Fibroblast of skin of left biceps (primary cell): ENCODE measurements around the gene CFAP58.
"Not testable (repeated sequence)": the region's sequence is repeated elsewhere in the genome, so short reads cannot be mapped to it uniquely, and the experiment has no call there.

Experiments
- DNase-seq, 2 experiments: peaks; one replicate each; pipeline ENCODE4 v3.0.0-alpha.2; 2013; ENCODE audit warnings: low read depth in 2 of 2

The CFAP58 gene

DNA sequence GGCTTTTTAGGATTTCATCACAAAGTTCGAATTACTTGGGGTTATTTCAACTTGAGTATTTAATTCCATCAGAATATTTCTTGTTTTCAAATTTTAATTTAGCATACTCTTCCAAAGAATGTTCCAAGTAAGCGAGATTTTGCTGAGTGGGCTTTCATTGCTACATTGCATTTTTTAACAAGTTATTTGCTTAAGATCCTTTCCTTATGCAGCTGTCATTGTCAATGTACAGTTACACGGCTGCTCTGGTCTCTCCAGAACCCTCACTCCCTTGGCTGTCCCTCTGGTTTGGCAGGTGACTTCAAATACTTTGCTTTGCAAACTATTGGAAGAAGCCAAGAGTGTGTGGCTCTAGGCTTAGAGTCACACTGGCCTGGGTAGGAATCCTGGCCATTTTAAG lies 80.0 kb downstream of the CFAP58 start:
- no peak for DNase-seq

GRCh38 chr10:104434601-104435000 lies 81.0 kb downstream of the CFAP58 start:
- no peak for DNase-seq

GRCh38 chr10:104435822-104436221 lies 82.2 kb downstream of the CFAP58 start:
- DNase-seq = no peak

GRCh38 chr10:104437226-104437625 lies 83.6 kb downstream of the CFAP58 start:
- DNase-seq = no peak

DNA sequence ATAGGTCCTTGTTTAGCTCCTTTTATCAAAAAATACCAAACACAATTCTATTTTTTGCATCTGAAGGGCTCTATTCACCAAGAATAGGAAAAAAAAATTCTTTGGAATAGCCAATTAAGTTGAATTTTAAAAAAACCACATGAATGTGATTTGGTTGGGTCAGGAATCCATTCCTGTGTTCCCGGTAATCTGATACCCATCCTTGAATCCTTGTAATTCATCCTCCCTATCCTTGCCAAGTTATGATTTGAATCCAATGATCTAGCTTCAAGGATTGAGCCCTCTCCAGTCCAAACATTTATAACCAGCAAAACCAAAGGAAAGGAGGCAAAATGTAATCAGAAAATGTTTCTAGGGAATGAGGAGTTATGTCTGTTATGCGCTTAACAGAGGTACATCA lies 86.6 kb downstream of the CFAP58 start:
- peak; percentile 42 to 44 for DNase-seq

GRCh38 chr10:104441329-104442000 lies 87.8 kb downstream of the CFAP58 start:
- DNase-seq = peak; percentile 79 to 86

DNA sequence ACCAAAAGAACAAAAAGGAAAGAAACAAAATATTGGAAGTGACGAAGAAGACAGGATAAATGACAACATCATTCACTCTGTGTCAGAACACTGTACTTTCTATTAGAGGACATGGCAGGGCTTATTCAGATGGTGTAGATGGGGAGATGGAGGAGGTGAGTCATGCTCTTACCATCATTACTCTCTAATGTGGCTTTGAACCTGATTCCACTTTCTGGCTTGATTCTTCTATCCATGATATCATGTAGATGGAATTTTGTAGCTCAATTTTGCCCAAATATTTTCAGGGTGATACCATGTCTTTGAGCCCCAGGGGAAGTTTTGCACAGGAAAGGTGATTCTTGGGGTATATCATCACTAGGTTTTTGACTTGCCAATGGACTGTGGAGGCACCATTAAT lies 91.7 kb downstream of the CFAP58 start:
- peak; percentile 62 to 70 for DNase-seq

DNA sequence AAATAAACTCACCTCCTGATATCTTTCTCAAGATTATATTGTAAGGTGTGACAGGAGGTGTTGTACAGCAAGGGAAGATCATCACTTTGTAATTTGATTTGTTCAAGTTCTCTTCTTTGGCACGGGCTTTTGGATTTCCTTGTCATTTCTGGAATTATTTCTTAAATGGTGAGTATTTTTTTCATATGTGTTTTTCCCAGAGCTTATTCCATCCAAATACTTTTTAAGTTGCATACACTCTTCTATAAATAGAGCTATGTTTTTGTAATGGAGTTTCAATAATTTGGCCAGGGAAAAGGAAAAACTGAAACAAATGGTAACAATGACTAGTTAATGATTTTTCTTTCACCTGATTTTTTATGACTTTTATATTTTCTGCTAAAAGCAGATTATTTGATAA lies 92.5 kb downstream of the CFAP58 start:
- DNase-seq = no peak

GRCh38 chr10:104447331-104447730 lies 93.7 kb downstream of the CFAP58 start:
- no peak for DNase-seq

GRCh38 chr10:104447906-104448305 lies 94.3 kb downstream of the CFAP58 start:
- DNase-seq = no peak

DNA sequence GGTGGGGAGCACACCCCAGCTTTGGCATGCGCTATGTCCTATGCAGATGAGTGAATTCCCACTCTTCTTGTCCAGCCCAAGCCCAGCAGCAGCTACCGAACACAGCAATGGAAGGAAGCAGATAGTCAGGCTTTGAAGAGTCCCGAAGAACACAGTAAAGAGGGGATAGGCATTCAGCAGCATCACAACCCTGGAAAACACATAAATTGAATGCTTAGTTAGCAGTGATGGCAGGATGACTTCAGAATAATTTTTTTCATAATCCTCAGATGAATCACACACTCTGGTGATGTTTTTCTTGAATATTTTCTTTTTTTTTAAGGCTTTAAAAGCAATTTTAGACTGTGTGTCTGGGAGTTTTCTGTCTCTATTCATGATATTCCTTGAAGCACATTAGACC lies 95.8 kb downstream of the CFAP58 start:
- DNase-seq = peak in 1 of 2 experiments; percentile 23

- DNase-seq = no peak
These were observed 96.9 kb downstream of the CFAP58 start for GRCh38 chr10:104450490-104450889.

- no peak for DNase-seq
These were observed 97.3 kb downstream of the CFAP58 start for GRCh38 chr10:104450954-104451353.

- DNase-seq = no peak
These were observed 99.3 kb downstream of the CFAP58 start for GRCh38 chr10:104452977-104453376.

DNA sequence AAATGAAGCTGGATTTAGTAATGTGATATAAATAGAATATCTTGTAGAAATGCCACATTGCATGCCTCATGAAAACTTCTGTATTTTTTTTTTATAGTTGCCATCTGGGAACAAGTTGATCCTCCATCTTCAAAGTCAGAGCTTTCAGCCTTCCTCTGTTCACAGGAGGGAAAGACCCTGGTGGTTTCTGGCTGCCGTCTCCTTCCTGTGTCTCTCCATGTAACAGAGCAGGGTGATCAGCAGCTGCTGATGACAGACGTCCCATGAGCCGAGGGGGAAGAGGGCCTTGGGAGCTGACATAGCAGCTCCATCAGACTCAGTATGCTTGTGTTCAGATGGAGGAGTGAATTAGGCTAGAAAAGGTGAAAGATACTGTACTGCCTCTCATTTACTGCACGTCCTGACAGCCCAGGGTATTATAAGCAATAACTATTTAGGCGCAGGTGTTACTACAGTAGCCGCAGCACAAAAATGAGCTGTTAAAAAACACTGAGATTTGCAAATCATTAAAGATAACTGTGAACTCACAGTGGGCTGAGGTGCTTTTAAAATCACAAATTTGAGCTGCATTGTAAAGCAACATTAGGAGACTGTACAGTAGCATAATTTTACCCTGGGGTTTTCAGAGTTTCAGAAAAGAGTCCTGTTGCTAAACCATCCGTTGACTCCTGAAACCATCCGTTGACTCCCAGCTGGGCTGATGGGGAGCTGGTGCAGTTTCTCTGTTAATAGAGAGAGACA lies 103.3 kb downstream of the CFAP58 start:
- DNase-seq = no peak

GRCh38 chr10:104457543-104457828 lies 103.9 kb downstream of the CFAP58 start:
- DNase-seq = no peak

- not testable (repeated sequence) for DNase-seq
These were observed 111.9 kb downstream of the CFAP58 start for GRCh38 chr10:104465575-104465974.

- DNase-seq = not testable (repeated sequence)
These were observed 115.2 kb downstream of the CFAP58 start for GRCh38 chr10:104468818-104469217.

- DNase-seq = no peak
These were observed 118.9 kb downstream of the CFAP58 start for GRCh38 chr10:104472505-104472904.

GRCh38 chr10:104472957-104473745 lies 119.5 kb downstream of the CFAP58 start:
- no peak for DNase-seq

DNA sequence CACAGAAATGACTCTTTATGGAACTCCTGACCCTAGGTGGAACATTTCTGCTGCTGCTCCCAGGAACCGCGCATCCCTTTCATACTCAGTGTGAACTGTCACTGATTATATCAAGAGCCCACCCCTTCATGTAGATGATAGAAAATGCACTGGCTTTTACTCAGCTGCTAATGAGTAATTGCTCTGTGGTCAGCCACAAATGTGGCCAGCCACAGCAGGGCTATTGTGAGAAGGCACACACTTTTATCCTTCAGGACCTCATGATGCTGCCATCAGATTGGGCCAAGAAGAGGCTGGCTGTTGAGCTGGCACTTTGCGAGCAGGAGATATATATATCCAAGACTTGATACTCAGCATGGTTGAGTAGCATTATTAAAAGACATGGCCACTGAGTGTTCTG lies 124.7 kb downstream of the CFAP58 start:
- DNase-seq = no peak

- DNase-seq = no peak
These were observed 126.4 kb downstream of the CFAP58 start for GRCh38 chr10:104479906-104480593.
